Islet of Langerhans (tissue), 1 donor: ENCODE data around the gene MAP3K19.
"Not testable (repeated sequence)": the region's sequence is repeated elsewhere in the genome, so short reads cannot be mapped to it uniquely, and the experiment has no call there.

Experiments
- FAIRE-seq: peaks from one replicate; lab custom pipeline; 2011; peaks lifted over from hg19 to GRCh38; lab: Jason Lieb, UNC

Gene MAP3K19

GRCh38 chr2:134985061-134985460 lies 62.2 kb downstream of the MAP3K19 start:
- no peak for FAIRE-seq

DNA sequence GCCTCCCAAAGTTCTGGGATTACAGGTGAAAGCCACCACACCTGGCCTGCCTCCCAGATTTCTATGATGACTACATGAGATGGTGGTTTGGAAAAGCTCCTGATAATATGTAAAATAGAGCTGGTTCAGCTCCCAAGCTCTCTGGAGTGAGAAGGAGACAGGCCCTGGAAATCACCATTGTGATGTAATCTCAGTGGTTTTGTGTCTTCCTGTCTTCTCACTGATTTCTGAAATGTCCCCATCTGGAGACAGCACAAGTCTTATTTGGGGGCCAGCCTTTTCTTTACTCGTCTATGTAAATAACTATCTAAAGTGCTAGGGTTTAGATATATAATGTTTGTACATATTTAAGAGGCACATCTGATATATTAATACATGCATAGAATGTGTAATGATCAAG lies 64.6 kb downstream of the MAP3K19 start:
- FAIRE-seq, result no peak

DNA sequence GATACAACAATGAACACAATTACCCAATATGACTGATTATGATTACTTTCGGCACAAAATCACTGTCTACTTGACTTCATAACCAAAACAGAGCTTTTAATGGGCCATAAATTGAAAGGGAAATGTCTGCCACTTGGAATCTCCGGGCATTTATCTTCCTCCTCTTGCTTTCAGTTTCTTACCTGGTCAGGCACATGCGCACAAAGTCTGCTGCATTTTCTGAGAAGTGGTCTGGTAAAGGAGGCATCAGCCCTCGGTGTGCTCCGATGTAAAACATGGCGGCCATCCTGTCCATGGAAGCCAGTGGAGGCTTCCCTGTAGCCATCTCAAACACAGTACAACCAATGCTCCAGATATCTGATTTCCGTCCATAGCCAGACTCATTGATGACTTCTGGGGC lies 66.6 kb downstream of the MAP3K19 start:
- no peak for FAIRE-seq

- no peak for FAIRE-seq
These were observed 68.0 kb downstream of the MAP3K19 start for GRCh38 chr2:134979221-134979620.

GRCh38 chr2:134977104-134977503 lies 70.1 kb downstream of the MAP3K19 start:
- not testable (repeated sequence) for FAIRE-seq

- no peak for FAIRE-seq
These were observed 71.1 kb downstream of the MAP3K19 start for GRCh38 chr2:134976074-134976702.

DNA sequence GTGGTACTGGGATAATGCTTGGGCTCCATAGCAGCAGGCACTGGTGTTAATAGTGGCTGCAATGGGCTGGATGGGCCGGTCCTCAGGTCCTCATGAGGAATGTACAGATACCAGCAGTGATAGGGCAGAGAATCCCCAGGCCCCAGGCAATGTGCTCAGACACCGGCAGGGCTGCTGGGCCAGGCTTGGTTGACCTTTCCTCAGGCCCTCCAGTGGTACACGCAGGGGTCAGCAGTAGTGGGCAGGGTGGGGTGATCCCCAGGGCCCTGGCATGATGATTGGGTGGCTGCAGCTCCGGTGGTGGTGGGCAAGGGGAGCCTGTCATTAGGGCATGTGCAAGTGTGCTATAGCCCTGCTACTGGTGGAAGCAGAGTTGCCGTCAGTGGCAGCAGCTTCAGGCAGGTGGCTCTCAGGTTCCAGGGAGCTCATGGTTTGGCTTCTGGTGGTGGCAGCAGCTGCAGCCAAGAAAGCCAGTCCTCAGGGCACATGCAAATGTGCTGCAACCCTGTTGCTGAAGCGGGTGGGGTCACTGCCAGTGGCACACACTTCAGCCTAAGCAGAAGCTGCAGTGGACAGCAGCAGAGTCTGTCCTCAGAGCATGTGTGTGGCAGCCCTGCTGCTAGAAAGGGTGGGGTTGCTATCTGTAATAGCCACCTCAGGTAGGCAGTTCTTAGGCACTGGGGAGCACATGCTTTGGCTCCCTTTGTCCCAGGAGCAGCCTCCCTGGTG lies 71.8 kb downstream of the MAP3K19 start:
- no peak for FAIRE-seq

GRCh38 chr2:134973241-134974138 lies 73.8 kb downstream of the MAP3K19 start:
- FAIRE-seq, result peak; percentile 53

- not testable (repeated sequence) for FAIRE-seq
These were observed 80.1 kb downstream of the MAP3K19 start for GRCh38 chr2:134967166-134967565.

DNA sequence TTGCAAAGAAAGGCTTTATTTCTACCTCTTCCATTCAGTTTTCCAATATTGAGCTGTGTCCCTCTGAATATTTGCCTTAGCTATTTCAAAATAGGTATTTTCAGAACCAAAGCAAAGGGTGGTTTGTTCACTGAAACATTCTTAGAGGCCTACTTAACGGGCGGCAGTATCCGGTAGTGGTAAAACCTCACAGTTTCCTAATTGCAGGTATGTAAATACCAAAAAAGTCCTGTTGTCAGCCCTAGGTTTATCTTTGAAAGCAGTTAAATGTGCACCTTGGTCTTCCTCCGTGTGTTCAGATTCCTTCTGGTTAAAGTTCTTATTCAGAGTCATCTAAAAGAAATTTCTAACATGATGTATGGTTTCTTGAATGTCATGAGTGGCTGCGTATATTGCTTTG lies 89.8 kb downstream of the MAP3K19 start:
- no peak for FAIRE-seq

DNA sequence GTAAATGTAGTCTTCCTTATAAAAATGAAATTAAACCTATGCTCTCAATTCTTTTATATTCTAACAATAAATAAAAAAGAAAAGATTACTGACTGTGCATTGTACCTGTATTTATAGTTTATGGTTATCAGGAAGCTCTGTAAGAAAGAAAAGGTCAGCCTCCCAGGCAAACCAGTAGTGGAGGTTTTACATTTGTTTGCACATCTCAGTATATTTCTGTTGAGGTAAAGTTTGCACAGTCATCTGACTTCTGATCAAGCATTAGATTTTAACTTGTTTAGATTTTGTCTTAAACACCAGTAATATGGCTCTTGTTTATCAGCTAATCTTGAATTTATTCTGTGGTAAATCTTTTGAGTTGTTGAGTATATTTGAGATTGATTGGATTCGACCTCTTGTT lies 91.5 kb downstream of the MAP3K19 start:
- peak; percentile 56 for FAIRE-seq

- FAIRE-seq, result no peak
These were observed 93.2 kb downstream of the MAP3K19 start for GRCh38 chr2:134954065-134954464.

DNA sequence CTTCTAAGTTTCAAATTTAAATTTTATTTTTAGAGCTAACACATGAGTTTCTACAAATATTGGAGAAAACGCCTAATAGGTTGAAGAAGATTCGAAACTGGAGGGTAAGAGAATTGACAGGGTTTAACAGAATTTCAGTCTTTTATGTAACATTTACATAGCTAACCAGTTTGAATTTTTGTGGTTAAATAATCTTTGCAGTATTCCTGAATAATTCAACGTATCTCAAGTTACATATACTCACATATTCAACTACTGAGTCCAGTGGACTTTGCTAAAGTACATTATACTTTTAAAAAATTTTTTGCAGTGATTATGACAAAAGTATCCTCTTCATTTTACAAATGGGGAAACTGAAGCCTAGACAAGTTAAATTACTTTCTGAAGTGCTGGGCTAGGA lies 94.6 kb downstream of the MAP3K19 start:
- FAIRE-seq, result no peak

GRCh38 chr2:134950886-134951285 lies 96.4 kb downstream of the MAP3K19 start:
- FAIRE-seq, result peak; percentile 62

DNA sequence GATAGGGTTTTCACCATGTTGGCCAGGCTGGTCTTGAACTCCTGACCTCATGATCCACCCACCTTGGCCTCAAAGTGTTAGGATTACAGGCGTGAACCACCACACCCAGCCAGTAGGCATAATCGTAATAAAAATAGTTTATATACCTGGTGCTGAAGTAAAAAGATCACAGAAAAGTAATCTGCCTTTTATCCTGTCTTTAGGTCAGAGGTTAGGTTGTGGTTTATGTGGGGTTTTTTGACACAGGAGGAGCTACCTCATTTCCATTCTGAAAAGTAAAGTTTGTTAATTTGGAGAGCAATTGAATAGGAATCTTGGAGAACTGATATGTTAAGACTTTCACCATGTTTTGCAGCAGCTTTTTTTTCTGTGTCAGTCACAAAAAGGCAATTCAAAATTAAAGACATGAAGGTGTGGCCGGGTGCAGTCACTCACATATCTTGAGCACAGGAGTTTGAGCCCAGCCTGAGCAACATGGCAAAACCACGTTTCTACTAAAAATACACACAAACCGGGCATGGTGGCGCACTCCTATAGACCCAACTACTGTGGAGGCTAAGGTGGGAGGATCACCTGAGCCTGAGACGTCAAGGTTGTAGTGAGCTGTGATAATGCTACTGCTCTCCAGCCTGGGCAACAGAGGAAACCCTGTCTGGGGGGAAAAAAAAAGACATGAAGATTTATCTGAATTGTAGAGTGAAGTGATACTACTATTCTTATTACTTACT lies 97.1 kb downstream of the MAP3K19 start:
- FAIRE-seq, result no peak

- FAIRE-seq, result no peak
These were observed 101.2 kb downstream of the MAP3K19 start for GRCh38 chr2:134946073-134946472.

DNA sequence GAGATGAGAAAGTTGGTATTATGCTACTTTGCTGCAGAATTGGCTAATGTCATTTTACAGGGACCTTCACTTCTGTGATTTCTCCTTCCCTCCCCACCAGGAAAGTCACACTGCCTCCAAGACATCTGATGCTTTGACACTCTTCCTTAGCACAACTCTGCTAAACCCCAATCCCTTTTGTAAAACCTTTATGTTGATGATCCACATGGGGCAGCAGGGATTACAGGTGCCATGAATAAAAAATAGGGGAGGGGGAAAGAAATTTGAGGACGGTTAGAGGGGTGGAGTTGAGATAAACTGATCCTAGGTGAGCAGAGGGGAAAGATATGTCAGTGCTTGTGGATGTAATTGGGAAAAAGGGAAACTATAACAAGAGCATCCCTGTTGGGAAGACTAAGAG lies 102.3 kb downstream of the MAP3K19 start:
- FAIRE-seq, result no peak

DNA sequence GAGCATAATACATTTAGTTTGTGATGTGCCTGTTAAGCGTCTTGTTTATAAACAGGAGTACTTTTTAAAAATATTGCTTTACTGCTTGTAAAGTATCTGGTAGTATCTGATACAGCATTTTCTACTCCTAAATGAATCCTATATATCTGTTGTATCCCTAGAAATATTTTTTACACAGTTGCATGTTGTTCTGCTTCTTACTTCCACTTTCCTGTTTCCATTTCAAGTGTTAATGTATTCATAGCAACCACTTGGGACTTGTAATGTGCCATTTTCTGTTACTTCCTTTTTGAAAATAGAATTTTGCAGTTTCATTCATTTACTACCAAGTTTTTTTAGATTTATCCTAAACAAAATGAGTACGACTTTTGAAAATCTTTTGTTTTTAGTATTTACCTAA lies 103.7 kb downstream of the MAP3K19 start:
- no peak for FAIRE-seq

DNA sequence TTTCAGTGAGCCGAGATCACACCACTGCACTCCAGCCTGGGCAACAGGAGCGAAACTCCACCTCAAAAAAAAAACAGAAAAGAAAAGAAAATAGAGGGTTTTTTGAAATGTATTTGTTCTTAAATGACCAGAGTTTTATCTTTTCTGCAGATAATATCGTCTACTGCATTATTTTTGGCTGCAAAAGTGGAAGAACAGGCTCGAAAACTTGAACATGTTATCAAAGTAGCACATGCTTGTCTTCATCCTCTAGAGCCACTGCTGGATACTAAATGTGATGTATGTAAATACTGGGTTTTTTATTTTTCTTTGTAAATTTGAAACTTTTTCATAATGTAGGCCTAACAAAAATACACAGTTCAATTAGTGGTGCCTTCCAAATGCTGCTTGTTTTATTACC lies 110.6 kb downstream of the MAP3K19 start:
- peak; percentile 91 for FAIRE-seq

- FAIRE-seq, result peak; percentile 53
These were observed 112.6 kb downstream of the MAP3K19 start for GRCh38 chr2:134934641-134935040.

- FAIRE-seq, result no peak
These were observed 113.1 kb downstream of the MAP3K19 start for GRCh38 chr2:134934150-134934549.

DNA sequence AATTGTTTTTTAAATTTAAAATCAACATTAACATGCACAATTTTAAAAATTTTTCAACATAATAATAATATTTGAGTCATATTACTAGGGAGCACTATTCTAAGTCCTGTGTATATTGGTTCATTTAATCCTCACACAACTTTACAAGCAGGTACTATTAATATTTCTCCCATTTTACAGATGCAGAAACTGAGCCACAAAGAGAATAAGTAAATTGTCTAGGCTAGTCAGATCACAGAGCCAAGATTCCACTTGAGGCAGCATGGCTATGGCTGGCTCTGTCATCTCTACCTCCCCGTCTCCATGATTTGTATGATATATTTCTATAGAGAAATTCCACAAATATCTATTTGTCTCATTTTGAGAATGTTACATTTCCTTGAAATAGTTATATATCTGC lies 113.5 kb downstream of the MAP3K19 start:
- no peak for FAIRE-seq
